Osteoblast (primary cell): ENCODE measurements around the gene SIGLEC9. TPM values are rescaled to one million over a fixed set of nuclear protein-coding genes. Genes with fewer than 3 reads are reported as not detected.

ENCODE experiments used
- DNase-seq: peaks from one replicate; pipeline ENCODE4 v3.0.0; 2011; ENCODE audit warnings: low spot score, mixed read lengths; ENCODE audit not compliant: insufficient read length; ENCODE audit errors: missing footprints
- H2AFZ ChIP-seq: 2 replicates; pipeline ENCODE4 v1.6.0; 2011; ENCODE audit warnings: mild to moderate bottlenecking, low read length
- H3K27ac ChIP-seq: 2 replicates; pipeline ENCODE4 v1.5.1; 2011; ENCODE audit warnings: mild to moderate bottlenecking, low read depth, low read length, moderate library complexity
- H3K27me3 ChIP-seq: 2 replicates; pipeline ENCODE4 v1.6.0; 2012; ENCODE audit warnings: mild to moderate bottlenecking, control low read depth, inconsistent platforms, low read length, moderate library complexity; ENCODE audit not compliant: insufficient read depth
- H3K36me3 ChIP-seq: 2 replicates; pipeline ENCODE4 v1.5.1; 2011; ENCODE audit warnings: mild to moderate bottlenecking, low read length, control low read depth, moderate library complexity; ENCODE audit not compliant: insufficient read depth
- H3K4me1 ChIP-seq: 2 replicates; pipeline ENCODE4 v1.5.1; 2011; ENCODE audit warnings: mild to moderate bottlenecking, low read length, control low read depth, moderate library complexity; ENCODE audit not compliant: insufficient read depth
- H3K4me2 ChIP-seq: 2 replicates; pipeline ENCODE4 v1.6.0; 2011; ENCODE audit warnings: mild to moderate bottlenecking, low read length; ENCODE audit not compliant: insufficient read depth
- H3K4me3 ChIP-seq: fragments of 200-600 bp; sonication (generic); 3 replicates; pipeline ENCODE4 v1.5.1; 2012; ENCODE audit warnings: mild to moderate bottlenecking, low read length, inconsistent platforms; ENCODE audit not compliant: insufficient read depth
- H3K79me2 ChIP-seq: 2 replicates; pipeline ENCODE4 v1.6.0; 2012; ENCODE audit warnings: mild to moderate bottlenecking, low read length, control low read depth, inconsistent platforms; ENCODE audit not compliant: insufficient read depth
- H3K9me3 ChIP-seq: 2 replicates; pipeline ENCODE4 v1.5.1; 2011; ENCODE audit warnings: low read depth, low read length, control low read depth
- H4K20me1 ChIP-seq: 2 replicates; pipeline ENCODE4 v1.6.0; 2012; ENCODE audit warnings: mild to moderate bottlenecking, low read length, control low read depth; ENCODE audit not compliant: insufficient read depth
- total RNA-seq: library from RNA; depleted of rRNA; stranded (reverse); fragments of >200 nt; gene quantifications from 2 replicates; pipeline ENCODE4 v1.2.3, GENCODE V29; 2012
- TF ChIP-seq, protein P1 (sequence below): IDR thresholded peaks from 2 replicates; pipeline ENCODE4 v1.5.1; 2011; ENCODE audit warnings: mild to moderate bottlenecking, low read depth, low read length, moderate library complexity; ENCODE audit errors: extremely low read depth

SIGLEC9 gene
- total RNA-seq, 1 donor, result not detected

DNA sequence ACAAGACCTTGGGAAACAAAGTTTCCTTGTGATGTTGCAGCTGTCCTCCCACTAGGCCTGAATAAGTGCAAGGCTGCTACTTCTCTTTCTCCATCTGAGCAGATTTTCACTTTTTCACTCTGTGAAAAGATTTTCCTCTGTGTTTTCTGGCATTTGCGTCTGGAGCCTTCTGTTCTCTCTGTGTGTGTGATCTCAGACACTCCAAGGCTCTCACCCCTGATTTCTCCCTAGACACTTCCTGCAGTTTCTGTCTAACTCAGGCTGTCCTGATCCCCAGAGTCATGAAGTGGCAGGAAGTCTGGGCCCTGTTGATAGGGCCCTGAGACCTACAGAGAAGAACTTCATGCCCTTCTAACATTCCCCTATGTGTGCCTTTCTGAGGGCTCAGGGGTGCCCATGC lies 54.5 kb downstream of the SIGLEC9 start:
- no peak for DNase-seq
- Histone ChIP-seq H3K36me3 (no peaks in the 10 kb centered on the region), H3K4me3 (no peak overlapping the region), H2AFZ (no peak overlapping the region), H4K20me1 (no peaks in the 10 kb centered on the region), H3K27me3 (no peaks in the 10 kb centered on the region), H3K4me2 (no peak overlapping the region), H3K9me3 (no peaks in the 10 kb centered on the region), H3K4me1 (no peaks in the 10 kb centered on the region), H3K79me2 (no peaks in the 10 kb centered on the region), H3K27ac (no peak overlapping the region)
- TF ChIP-seq, protein P1, sequence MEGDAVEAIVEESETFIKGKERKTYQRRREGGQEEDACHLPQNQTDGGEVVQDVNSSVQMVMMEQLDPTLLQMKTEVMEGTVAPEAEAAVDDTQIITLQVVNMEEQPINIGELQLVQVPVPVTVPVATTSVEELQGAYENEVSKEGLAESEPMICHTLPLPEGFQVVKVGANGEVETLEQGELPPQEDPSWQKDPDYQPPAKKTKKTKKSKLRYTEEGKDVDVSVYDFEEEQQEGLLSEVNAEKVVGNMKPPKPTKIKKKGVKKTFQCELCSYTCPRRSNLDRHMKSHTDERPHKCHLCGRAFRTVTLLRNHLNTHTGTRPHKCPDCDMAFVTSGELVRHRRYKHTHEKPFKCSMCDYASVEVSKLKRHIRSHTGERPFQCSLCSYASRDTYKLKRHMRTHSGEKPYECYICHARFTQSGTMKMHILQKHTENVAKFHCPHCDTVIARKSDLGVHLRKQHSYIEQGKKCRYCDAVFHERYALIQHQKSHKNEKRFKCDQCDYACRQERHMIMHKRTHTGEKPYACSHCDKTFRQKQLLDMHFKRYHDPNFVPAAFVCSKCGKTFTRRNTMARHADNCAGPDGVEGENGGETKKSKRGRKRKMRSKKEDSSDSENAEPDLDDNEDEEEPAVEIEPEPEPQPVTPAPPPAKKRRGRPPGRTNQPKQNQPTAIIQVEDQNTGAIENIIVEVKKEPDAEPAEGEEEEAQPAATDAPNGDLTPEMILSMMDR, result no peak

Other genes with a start within 250 kb of the SIGLEC9 start
- gene KLK4, start 213.5 kb upstream of the SIGLEC9 start, total RNA-seq, result 0.29 TPM in 1 of 2 replicates, not detected in the other
- gene KLK5, start 171.9 kb upstream of the SIGLEC9 start, total RNA-seq, result not detected in 2 replicates
- not detected in 2 replicates for gene KLK6, start 155.3 kb upstream of the SIGLEC9 start, total RNA-seq
- gene KLK7, start 141.0 kb upstream of the SIGLEC9 start, total RNA-seq, result not detected in 2 replicates
- not detected in 2 replicates for gene KLK8, start 123.3 kb upstream of the SIGLEC9 start, total RNA-seq
- not detected in 2 replicates for gene KLK10, start 105.2 kb upstream of the SIGLEC9 start, total RNA-seq
- gene KLK11, start 98.3 kb upstream of the SIGLEC9 start, total RNA-seq, result not detected in 2 replicates
- gene KLK12, start 89.9 kb upstream of the SIGLEC9 start, total RNA-seq, result not detected in 2 replicates
- not detected in 2 replicates for gene KLK13, start 59.8 kb upstream of the SIGLEC9 start, total RNA-seq
- gene KLK14, start 42.0 kb upstream of the SIGLEC9 start, total RNA-seq, result not detected in 2 replicates
- gene CTU1, start 16.5 kb upstream of the SIGLEC9 start, total RNA-seq, result 4.1 and 4.3 TPM in 2 replicates
- gene SIGLEC7, start 17.4 kb downstream of the SIGLEC9 start, total RNA-seq, result not detected in 2 replicates
- not detected in 2 replicates for gene CD33, start 100.2 kb downstream of the SIGLEC9 start, total RNA-seq
- not detected in 2 replicates for gene SIGLECL1, start 126.2 kb downstream of the SIGLEC9 start, total RNA-seq
- gene IGLON5, start 186.7 kb downstream of the SIGLEC9 start, total RNA-seq, result not detected in 2 replicates
- 0.72 and 0.88 TPM in 2 replicates for gene VSIG10L, start 217.2 kb downstream of the SIGLEC9 start, total RNA-seq
- 68.4 and 84.3 TPM in 2 replicates for gene ETFB, start 241.5 kb downstream of the SIGLEC9 start, total RNA-seq
- not detected in 2 replicates for gene CLDND2, start 244.1 kb downstream of the SIGLEC9 start, total RNA-seq
- gene NKG7, start 247.7 kb downstream of the SIGLEC9 start, total RNA-seq, result not detected in 2 replicates